ENCODE data around the gene SSX2IP. TPM values are rescaled to one million over a fixed set of nuclear protein-coding genes. Genes with fewer than 3 reads are reported as not detected.
"Not testable (repeated sequence)": the region's sequence is repeated elsewhere in the genome, so short reads cannot be mapped to it uniquely, and the experiment has no call there.

The SSX2IP gene
- total RNA-seq, 1 donor from 2014 or later, result 2.9 TPM

DNA sequence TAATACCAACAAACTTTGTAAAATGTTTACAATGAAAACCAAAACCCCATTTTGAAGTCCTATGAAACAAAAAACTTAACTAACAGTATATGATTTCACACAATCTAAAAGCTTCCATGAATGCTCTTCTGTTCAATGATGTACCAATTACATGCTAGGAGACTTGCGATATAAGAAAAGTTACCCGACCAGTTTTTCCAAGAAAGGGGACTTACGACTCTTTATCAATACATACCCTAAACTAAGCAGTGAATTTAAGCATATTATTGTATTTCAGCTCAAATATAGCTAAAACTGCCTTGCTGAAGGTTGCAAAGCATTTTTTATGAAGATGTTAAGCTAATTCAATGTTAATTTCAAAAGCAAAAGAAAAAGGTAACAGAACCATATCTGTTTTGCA, 15.6 kb downstream of the SSX2IP start:
- DNase-seq, result no peak

DNA sequence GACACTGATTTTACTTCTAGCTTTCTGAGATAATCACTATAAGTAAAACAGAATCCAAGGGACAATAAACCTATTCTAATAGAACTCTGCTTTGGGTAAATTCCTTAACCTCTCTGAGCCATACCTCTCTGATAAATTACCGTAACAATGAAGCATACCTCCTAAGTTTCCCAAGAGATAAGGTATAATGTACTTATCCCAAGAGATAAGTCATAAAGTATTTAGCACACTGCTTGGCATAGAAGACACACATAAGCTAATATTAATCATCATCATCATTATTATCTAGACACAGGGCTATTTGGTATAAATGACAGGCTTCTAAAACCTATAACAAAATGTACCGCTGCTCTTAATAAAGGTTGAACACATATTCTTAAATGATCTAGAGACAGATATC, 16.2 kb downstream of the SSX2IP start:
- DNase-seq, result no peak

DNA sequence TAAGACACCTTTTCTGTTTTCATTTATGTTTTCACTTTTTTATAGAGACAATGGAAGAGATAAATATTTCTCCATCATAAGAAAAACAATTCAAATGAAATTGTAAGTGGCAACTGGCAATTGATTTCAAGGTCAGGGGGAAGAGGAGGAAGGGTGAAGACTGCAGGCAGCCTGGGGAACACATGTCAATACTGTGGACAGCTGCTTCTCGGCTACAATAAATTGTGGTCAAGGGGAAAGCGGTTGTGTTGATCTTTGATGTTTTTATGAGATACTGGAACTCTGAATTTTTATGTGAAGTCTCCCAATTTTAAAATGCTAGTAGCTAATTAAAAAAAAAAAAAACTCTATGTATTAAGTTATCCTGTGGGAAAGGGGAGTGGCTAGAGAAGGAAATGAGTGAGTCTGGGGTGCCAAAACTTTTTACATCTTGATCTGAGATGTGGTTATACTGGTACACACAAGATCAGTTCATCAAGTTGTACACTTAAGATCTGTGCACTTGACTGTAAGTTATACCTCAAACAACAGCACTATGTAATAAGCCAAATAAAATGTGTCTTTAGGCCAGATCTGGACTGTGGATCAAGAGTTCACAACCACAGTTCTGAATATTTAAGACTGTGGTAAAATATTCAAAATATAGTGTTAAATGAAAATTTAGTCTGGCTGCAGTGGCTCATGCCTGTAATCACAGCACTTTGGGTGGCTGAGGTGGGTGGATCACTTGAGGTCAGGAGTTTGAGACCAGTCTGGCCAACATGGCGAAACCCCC, 18.0 kb downstream of the SSX2IP start:
- DNase-seq, result no peak

DNA sequence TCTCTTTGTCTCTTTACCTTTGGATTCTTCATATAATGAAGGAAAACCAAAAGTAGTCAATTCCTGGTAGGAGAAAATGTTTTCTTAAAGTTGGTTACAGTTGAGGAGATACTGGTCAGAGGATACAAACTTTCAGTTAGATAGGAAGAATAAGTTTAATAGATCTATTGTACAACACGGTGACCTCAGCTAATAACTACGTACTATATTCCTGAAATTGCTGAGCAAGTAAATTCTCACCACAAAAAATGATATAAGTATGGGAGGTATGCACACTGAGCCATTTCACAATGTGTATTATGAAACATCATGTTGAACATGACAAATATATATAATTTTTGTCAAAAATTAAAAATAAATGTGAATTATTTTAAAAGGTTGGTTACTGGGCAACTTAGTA, 20.4 kb downstream of the SSX2IP start:
- no peak for DNase-seq

DNA sequence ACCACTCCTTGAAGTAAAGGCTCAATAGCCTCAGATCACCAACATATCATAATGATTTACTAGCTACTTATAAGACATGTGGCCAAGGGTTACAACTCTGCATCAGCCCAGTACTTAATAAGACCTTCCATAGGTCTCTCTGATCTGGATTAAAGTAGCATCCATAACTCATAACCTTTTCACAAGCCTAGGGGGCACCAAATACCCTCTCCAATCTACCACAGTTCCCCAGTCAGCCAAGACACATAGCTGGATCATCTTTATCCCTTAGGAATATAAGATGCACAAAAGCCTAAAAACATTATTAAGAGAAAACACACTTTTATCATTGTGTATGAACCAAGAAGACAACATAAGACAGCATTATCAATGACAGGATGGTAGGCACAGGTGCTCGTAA, 22.1 kb downstream of the SSX2IP start:
- DNase-seq, result peak; percentile 13

DNA sequence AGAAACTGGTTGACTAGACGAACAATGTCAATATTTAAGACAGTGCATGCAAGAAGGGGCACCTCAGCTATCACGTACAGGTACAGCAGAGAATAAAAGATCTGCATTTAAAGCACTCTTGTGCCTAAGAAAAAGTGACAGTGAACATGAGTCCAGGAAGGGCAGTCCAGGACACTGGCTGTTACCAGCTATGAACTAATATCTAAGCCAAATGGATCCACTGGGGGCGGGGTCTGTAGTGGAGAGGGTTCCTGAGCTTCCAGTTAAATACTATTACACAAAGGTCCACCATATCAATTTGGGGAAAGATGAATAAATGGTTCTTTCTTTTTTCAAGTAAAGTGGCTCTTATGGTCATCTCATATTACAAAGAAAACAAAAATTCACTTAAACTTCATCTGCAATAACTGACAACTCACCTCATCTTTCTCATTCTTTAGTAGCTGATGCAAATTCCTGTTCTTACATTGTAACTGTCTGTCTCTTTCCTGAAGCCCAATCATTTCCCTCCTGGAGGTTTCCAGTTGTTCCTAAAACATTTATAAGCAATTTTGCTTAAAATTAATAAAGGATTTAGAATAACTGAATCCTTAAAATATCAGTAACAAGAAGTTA, 24.5 kb downstream of the SSX2IP start:
- DNase-seq, result no peak

DNA sequence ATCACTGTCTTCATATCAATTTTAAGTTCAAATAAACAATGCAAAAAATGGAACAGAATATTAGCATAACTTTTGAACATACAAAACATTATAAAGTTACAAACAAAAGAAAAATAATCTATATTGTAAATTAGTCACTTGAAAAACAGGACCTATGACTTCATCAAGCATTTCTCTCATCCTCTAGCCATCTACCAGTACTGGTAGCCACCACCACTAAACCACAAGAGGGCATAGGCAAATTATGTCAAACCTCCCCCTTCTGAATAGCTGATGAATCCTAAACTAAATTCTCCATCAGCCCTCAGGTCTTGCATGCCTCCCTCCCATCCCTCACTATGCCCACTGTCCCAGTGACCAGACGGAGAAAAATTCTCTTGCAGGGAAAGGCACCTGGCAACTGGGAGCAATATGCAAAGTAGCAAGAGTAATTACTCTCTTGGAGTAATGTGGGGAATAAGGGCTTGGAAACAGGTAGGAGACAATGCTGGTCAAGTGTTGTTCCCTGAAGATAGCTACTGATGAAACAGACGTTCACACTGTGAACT, 37.1 kb downstream of the SSX2IP start:
- no peak for DNase-seq

DNA sequence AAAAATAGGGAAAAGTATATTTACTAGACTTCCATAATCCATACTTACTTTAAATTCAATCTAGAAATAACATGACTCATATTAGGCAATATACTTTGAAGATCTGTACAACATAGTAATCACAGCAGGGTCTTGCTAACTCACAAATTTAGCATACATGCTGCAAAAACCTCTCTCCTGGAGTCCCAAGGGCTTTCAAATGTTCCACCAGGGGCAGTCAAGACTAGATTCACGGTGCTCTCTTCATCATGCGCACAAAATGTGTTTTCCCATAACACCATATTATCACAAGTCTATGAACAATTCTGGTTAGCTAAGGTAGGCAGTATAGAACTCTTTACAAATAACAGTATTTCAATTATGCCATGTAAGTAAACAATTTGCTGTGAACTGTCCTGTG, 45.8 kb downstream of the SSX2IP start:
- DNase-seq, result no peak

DNA sequence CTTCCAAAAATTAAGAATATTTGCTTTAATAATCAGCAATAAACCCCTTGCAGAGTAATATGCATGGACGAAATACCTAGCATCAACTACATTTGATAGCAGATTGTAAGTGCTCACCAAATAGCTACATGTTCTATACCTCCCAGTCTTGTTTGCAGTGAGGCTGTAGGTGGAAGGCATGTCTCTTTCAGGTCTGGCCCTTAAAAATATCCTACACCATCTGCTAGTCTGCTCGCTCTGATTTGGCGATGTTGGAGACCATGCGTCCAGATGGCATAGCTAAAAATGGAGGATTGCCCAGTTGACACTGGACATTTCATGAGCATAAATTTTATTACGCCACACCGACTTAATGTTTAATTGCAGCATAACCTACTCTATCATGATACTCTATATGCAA, 47.1 kb downstream of the SSX2IP start:
- no peak for DNase-seq

DNA sequence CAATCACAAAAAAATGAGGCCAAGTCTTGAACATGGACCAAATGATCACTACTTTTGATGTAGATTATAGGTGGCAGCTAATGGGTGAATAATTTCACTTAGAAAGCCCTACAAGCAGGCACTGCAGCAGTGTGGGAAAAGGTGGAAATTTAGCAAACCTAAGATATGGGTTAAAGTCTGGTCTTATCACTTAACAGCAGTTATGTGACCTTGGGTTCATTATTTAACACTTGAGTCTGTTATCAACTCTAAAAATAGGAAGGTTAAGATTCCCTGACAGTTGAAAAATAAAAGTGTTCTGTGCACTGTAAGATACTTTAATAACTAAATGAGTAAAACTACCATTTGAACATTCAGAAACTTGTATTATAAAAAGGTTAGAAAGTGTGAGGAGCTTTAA, 47.5 kb downstream of the SSX2IP start:
- DNase-seq, result no peak

DNA sequence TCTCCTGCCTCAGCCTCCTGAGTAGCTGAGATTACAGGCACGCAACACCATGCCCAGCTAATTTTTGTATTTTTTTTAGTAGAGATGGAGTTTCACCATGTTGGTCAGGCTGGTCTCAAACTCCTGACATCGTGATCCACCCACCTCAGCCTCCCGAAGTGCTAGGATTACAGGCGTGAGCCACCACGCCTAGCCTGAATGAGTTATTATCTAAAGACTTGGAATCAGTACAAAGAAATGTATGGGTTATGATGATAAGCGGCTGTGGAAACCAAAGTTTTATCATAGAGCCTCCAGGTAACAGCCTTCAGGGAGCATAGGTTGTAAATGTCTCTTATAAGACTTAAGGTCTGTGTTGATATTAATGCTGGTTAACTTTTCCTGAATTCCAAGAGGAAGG, 50.5 kb downstream of the SSX2IP start:
- not testable (repeated sequence) for DNase-seq

DNA sequence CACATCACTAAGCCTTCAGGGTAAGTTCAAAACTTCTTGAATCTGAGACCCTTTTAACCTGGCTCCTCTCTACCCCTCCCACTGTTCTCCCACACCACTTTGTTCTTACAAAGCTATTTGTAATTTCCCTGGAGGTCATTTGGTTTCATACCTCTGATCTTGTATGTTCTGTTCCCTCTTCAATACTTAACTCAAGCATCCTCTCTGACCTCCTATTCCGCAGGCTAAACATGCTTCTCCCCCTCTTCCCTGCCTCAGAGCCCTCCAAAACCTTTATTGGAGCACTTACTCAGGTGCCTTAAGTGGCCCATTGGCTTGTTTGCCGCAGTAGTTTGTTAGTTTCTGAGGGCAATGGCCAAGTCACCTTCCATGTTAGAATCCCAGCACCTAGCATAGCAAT, 54.8 kb downstream of the SSX2IP start:
- DNase-seq, result no peak

DNA sequence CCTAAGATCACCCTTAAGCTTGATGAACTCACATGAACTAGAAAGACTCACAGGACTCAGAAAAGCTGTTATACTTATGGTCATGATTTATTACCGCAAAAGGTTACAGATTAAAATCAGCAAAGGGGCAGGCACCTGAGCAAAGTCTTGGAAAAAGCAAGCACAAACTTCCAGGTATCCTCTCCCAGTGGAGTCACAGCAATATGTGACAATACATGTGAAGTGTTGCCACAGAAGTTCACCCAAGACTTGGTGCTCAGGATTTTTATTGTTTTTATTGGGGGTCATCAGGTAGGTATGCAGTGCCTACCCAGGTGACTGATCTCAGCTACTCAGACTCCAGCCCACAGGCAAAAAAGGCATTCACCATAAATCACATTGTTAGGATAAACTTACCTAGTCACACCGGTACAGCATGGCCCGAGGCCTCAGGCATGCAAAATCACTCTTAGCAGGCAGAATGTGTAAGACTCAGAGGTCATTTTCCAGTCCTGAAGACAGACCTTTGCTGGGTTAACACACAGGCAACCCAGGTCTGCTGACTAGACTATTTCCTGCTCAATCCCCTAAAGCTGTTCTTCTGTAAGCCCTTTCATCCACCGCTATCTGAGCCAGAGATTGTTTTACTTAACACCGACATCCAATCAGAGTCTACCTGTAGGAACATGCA, 55.6 kb downstream of the SSX2IP start:
- DNase-seq, result no peak

DNA sequence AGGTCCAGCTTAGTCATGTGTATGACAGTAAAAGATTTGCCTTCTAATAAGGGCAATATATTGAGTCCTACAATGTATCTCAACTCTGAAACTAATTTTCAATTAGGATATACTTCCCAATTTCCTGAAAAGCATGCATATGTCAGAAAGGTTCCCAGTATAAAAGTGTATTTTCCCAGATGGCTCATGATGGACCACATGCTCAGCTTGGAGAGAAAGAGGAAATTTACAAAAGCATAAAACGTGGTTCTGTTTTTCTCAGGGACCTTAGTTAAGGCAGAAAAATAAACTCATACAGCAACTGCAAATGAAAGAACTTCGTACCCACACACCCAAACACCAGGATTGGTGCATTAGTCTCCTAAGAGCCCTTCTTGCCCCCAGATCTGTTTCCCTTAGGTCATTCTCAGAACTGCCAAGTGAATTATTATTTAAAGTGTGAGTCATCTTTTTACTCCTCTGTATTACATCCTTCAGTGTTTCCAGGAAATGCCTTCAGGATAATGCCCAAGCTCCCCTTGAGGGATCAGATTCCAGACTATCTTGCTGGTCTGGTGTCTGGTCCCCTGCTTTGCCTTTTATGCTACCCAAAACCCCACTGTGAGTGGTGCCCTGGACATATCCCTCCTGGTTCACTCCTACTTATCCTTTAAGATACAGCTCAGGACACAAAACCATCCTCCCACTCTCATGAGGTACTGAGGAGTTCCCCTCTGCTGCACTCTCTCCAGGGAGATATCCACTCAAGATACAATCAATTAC, 57.4 kb downstream of the SSX2IP start:
- DNase-seq, result peak; percentile 65

DNA sequence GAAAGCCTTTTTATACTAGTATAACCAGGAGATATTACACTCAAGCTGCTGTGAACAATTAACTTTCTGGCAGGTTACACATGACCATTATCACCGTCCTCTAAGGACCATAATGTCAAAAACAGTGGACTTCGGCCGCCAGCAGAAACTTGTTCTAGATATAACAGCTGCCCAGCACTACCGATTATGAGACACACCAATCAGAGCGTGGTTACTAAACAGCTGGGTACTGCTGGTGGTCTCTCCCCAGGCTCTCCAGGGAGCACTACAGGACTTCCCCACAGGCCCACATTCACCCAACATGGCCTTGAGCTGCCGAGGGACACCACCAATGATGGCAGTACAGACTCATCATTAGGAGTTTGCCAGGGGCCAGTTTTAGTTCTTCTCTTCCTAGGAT, 58.1 kb downstream of the SSX2IP start:
- DNase-seq, result no peak

DNA sequence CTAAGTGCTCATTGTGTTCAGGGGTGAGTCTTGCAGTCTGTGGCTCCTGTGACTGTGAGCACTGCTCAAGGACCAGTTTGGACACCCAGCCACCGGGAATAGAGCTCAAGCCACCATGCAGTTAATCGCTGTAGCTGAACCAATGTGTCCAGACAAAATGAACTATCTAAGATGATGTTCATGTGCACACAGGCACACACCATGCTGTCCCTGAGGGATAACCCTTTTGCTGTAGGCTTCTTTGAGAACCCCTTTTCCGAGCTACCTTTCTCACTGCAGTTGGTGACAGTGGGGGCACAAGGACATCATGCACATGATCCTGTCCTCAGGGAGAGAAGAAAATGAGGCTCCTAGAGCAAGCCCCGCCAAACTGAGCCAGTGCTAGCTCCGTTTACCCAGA, 65.4 kb downstream of the SSX2IP start:
- no peak for DNase-seq

DNA sequence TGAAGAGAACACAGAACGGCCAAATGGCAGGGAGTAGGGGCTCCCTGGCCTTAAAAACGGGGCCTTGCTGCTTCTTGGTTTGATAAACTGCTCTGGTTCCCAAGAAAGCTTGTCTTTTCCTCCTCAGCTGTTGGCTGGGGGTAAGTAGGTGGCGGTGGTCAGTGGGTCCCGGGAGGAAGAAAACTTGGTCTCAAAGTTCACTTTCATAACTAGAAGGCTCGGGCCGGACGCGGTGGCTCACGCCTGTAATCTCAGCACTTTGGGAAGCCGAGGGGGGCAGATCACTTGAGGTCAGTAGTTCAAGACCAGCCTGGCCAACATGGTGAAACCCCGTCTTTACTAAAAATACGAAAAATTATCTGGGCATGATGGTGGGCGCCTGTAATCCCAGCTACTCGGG, 68.7 kb downstream of the SSX2IP start:
- no peak for DNase-seq

DNA sequence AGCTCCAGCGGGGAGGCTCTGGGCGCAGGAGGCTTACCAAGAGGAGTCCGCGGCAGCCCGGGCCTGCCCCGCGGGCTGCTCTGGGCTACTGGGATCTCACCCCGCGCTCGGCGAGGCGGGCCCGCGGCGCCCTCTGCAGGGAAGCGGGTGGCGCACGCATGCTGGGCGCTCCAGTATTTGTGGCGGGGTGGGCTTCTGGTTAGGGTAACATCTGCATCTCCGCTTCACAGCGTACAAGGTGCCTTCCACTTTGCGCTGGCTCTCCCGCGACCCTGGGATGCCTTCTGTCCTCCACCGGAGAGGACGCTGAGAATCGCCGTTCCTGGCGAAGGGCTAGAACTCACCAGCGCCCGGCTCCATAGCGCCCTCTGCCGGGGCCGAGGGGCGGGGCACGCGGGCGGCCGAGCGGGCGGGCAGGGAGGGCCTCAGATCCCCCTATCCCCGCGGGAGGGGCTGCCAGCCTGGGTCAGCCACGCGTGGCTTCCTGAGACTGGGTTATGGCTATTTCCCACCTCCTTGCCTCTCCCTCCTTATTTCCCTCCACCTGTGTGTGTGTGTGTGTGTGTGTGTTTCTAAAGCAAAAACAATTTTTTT, 69.4 kb downstream of the SSX2IP start:
- DNase-seq, result peak; percentile 86

DNA sequence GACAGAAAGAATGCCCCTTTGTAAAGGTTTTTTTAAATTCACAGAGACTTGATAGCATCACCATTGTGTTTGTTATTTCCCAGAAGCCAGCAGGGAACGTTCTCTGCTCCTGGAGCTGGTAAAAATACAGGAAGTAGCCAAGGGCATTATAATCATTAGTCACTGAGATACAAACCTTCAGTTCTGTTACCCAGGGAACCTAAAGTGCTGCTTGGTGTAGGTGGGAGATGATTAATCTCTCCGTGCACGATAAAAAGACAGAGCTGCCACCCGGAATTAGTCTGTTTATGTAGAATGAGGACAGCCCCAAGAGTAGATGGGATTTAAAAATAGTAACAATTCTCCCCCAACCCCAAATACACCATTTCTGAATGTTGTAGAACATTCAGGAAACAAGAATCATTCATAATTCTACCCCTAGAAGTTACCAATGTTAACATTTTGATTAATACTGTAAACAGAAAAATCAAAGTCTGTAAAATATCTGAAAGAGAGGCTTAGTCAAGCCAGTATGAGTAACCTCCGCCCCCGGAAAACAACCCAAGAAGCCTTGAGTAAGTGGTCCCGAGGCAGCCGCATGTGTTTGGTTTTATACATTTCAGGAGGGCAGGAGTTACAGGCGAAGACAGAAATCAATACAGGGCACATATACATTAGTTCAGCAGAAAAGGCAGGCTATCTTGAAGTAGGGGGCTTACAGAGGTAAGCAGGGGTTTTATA, 70.7 kb downstream of the SSX2IP start:
- DNase-seq, result peak; percentile 95

DNA sequence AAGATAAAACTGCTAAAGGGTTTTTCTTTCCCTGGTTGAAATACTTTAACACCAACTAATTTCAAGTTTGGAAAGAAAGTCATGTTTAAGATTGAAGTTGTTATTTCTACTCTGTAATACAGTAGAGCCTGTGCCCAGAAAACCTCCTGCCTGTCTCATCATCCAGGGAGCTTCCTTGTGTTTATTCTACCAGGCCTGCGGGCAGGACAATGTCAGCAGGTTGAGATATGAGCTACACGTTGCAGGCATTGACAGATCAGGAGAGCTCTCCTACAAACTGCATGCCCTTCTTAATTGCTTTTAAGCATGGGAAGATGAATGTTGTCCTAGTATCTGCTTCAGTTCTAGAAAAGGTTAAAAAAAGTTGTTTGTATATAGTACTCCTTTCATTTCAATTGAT, 72.9 kb downstream of the SSX2IP start:
- DNase-seq, result no peak

DNA sequence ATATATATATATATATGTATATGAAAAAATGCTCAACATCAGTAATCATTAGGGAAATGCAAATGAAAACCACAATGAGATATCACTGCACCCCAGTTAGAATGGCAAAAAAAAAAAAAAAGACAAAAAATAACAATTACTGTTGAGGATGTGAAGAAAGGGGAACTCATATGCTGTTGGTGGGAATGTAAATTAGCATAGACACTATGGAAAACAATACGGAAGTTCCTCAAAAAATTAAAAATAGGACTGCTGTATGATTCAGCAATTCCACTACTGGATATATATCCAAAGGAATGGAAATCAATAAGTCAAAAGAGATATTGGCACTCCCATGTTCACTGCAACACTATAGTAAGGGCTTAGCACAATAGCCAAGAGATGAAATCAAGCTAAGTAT, 74.5 kb downstream of the SSX2IP start:
- no peak for DNase-seq

DNA sequence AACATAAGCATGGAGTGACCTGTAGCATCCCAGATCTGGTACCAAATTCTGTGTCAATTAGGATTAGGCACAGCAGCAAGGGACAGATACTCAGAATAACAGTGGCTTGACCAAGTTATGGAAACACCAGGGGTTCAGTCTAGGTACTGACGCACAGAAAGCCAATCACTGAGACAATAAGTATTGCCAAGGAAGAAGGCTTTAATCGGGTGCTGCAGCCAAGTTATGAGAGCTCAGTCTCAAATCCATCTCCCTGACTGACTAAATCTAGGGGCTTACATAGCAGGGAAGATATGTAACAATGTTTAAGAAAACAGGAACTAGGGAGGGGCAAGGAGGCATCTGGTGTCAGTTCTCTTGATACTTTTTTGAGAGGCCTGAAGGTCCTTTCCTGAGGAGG, 76.4 kb downstream of the SSX2IP start:
- DNase-seq, result no peak
